Measurements from ENCODE around the gene ANKRD11.

The ANKRD11 gene

DNA sequence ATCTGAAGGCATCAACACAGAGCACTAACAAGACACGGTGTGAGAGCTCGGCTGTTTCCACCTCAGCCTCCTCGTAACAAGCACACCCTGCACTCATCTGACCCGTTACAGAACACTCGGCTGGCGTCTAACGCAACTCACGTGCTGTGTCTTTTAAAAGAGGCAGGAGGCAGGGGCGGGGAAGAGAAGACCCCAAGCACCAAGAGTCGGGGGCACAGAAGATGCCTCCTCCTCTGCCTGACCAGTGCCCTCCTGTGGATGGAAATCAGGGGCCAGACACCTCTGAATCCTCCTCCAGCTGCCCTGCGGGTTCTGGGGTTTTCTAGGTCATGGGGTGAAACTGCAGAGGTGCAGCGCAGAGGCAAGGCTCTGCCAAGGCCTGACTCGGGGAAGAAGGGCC, 198.6 kb downstream of the ANKRD11 start:
- DNase-seq = no peak

DNA sequence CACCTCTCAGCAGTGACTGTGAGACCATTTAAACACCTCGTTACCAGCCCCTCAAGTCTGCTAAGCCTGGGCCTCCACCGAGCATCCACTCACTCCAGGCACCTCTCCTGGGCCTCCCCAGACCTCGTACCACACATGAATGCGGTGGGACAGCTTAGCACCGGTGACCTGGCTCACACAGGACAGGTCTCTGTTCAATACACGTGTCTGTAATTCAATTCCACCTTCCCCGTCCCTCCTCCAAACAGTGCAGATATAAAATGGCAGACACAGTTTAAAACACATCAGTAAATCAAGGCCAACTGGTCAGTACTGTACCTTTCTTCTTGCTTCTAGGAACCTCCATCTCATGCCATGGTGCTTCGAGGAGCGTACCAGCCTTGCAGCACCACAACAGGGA, 199.0 kb downstream of the ANKRD11 start:
- no peak for DNase-seq

DNA sequence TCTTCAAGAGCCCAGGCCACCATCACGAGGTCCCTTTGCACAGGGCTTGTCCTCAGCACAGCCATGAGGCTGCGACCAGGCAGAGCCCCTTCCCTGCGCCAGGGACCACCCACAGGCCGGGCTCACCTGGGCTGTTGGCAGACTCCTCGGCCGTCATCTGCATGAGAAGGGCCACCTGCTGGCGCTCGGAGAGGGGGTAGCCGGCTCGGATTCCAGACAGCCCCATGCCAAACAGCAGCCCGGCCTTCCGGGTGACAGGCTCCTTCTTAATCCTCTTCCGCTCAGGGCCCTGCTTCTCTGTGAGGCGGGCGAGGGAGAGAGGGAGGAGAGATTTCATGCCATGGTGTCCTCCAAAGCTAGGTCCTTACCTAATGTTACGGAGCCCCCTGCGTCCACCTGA, 199.5 kb downstream of the ANKRD11 start:
- DNase-seq = no peak

DNA sequence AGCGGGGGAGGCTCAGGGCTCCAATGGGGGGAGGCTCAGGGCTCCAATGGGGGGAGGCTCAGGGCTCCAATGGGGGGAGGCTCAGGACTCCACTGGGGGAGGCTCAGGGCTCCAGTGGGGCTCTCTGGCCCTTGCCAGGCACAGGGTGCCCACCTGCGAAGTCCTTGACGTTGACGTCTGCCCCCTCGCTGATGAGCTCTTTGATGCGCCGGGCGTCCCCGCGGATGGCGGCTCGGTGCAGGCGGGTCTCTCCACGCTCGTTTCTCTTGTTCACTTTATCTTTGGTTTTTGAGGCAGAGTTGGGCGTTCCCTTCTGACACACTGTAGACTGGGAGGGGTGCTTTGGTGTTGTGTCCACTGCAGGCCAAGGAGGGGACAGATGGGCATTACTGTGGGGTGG, 199.9 kb downstream of the ANKRD11 start:
- DNase-seq = no peak

DNA sequence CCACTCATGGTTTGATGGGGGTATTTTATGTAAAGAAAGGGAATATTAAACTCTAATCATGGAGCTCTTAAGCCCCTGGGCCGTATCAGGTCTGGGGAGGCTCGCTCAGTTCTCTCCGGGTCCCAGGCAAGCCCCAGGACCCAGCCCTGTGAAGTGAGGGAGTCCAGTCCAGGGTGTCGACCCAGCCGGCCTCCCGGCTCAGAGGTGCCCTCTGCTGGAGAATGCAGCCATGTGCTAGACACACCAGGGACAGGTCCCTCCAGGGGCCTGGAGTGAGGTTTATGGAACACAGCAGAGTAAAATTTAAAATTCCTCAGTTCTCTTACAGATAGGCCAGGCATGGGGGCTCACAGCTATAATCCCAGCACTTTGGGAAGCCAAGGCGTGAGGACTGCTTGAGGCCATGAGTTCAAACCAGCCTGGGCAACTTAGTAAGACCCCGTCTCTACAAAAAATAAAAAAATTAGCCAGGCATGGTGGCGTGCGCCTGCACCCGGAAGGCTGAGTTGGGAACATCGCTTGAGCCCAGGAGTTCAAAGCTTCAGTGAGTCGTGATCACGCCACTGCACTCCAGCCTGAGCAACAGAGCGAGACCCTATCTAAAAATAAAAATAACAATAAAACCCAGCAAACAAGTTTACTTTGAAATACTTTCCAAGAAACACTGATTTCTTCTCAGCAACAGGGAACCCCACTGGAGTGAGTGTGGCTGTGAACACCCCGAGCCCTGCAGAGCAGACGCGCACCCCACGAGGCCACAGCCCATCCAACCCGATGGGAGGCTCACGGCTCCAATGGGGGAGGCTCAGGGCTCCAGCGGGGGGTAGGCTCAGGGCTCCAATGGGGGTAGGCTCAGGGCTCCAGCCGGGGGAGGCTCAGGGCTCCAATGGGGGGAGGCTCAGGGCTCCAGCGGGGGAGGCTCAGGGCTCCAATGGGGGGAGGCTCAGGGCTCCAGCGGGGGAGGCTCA, 200.6 kb downstream of the ANKRD11 start:
- peak in 1 of 2 experiments; percentile 3 for DNase-seq

DNA sequence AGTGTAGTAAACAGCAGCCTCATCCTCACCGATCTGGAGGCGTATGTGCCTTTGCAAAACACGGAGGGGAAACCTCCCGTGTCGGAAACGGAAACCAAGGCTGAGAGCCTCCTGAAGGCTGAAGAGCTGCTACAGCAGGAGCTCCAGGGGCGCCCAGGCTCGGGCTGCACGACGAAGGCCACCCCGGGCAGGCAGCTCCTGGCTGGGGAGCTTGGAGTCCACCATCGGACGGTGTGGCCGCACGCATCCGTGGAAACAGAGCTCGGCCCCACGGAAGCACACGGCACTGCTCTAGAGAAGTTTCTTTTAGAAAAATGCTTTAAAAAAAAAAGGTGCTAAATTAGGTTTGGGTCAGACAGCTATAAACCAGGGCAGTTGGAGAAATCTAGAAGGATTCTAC, 201.4 kb downstream of the ANKRD11 start:
- DNase-seq = no peak

DNA sequence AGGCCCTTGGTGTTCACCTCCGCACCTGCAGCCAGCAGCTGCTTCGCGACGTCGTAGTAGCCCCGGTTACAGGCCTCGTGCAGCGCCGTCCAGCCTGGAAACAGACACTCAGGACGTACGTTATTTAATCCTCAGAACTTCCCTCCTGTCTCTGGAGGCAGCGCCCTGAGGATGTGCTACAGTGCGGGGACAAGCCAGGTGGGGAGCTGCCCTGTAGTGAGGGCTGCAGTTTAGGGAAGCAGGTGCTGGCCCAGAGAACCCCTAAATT, 201.8 kb downstream of the ANKRD11 start:
- DNase-seq = no peak

DNA sequence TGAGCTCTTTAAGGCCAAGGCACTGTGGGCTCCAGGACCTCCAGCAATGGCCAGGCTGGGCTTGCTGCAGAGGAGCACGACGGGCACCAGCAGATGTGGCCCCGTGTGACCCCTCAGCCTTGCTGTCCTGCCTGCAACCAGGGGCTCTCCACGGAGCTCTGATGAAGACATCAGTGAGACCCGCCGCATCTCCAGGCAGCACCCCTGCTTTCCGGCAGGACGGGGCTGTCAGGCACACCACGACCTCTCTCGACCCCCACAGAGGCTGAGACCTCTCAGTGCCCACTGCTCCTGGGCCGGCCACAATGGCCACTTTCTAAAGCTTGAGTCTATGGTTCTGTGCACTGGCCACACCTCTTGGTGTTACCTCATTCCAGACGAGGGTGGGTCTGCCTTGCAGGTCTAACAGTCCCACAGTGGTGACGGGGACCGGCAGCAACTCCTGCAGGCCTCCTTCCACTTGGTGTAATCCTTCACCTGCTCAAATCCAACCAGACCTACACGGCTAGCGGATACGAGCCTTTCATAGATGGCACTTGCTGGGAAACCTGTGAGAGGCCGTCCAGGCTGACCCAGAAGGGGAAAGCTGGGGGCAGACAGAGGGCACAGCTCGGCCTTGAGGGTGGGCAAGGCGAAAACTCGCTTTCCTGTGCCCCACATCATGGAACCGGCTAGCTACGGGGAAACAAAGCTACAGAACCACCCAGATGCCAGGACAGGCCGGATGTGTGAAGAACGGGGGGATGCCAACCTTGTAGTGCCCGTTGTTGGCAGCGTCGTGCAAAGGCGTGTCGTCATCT, 202.4 kb downstream of the ANKRD11 start:
- DNase-seq = no peak

DNA sequence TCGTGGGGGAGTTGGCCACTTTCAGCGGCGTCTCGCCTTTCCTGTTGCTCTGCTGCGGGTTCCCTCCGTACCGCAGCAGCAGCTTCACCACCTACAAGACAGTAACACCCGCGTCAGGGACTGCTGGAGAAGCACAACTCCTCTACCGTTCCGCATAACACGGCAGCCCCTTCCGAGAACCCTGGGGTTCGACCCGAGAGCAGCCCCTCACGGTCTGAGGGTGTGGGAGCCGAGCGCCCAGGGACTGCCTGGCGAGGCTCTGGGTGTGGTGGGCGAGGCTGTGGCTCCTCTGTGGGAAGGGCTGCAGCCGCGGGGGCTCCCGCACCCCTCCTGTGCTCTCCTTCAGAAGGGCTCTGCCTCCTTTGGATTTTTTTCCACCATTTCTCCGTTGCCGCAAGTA, 204.3 kb downstream of the ANKRD11 start:
- DNase-seq = no peak

DNA sequence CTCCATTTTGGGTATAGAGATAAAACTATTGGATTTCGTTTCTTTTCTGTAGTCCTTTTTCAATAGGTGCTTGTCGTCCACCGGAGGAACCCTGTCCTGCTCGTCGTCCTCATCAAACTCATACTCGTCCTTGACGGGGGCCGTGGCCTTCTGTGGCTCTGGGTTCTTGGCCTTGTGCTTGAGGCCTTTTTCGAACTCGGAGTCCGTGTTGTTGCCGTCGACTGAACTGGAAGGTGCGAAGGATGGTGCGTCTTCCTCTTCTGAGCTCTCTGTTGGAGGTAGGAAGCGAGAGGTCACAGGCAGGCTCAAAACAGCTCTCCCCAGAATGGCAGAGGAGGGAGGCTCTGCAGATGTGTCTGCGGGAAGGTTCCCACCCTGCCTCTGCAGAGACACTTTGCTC, 205.0 kb downstream of the ANKRD11 start:
- DNase-seq = no peak

DNA sequence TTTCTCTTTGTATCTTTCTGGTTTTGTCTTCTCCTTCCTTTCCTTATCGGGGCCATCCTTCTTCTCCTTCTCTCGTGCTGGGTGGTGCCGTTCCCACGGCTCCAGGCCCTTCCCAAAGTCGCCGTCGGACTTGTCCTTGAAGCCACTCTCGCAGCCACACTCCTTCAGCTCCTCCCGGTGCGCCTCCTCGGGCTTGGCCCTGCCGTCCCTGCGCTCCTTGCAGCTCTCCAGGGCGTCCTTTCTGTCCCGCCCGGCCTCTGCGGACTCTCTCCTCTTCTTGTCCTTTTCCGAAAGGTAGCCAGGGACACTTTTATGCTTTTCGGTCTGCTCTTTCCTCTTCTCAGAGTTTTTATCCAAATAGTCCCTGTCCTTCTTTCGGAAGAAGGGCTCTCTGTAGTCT, 206.9 kb downstream of the ANKRD11 start:
- DNase-seq = no peak

DNA sequence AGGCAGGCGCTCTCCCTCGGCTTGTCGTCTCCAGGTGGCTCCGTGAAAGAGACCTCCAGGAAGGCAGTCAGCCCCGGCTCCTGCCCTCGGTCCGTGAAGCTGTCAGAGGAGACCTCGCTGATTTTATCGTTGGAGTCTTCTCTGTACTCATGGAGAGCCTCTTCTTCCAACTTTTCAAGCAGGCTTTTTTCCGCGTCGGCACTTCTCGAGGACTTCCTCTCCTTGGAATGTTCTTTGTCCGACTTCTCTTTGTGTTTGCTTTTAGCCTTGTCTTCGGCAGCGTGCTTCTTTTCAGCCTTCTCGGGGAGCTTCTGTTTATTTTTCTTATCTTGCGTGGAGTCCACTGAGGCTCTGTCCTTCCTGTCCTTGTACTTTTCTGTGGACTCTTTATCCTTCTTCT, 207.8 kb downstream of the ANKRD11 start:
- DNase-seq = no peak

DNA sequence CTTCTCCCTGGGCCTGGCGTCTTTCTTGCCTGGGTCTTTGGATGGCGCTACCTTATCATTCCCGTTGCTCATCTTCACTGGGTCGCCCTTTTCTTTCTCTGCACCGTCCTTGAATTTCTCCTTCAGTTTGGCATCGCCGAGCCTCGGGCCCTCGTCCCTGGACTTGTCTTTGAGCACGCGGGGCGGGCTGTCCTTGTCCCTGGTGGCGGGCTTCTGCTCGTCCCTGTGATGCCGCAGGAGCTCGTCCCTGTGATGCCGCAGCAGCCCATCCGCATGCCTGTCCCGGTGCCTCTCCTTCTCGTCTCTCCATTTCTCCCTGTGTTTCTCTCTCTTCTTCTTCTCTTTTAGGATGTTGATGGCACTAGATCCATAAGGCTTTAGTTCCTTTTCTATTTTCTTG, 208.5 kb downstream of the ANKRD11 start:
- no peak for DNase-seq

DNA sequence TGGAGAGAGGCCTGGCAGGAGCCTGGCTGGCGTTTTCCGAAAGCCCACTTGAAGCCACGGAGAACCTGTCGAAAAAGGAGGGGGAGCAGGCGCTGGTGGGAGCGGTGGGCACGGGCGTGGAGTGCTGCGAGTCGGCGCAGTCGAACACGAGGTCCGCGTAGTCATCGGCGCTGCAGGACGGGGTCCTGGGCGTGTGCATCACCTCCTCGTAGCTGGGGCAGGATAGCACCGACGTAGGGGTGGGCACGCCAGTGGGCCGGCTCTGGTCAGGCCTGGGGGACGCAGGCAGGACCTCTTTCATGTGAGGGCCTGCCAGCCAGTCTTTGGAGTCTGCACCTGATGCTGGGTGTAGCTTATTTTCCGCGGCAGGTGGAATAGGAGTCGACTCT, 209.2 kb downstream of the ANKRD11 start:
- no peak for DNase-seq

DNA sequence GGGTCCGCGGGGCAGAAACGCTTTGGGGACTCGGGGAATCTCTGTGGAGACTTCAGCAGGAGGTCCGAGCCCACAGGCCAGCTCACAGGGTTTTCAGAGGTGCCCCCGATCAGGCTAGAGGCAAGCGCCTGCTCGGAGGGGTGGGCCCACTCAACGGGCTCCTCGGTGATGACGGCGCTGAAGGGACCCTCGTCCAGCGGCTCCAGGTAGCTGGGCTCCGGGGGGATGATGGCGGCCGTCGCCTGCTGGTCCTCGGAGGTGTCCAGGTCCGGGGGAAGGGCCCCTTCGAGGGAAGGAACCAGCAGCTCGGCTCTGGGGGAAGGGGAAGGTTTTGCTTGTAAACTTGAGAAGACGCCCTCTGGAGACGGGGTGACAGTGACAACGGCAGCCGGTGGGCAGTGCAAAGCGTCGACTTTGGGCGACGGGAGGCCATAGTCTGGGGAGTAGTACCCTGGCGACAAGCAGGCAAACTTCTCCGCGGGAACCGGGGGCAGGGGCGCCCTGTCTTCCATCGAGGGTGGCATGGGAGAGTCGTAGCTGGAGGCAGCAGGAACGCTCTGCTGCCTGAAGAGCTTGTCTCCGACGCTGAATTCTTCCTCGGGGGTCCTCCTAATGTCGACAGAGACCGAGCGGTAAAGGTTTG, 209.7 kb downstream of the ANKRD11 start:
- no peak for DNase-seq

DNA sequence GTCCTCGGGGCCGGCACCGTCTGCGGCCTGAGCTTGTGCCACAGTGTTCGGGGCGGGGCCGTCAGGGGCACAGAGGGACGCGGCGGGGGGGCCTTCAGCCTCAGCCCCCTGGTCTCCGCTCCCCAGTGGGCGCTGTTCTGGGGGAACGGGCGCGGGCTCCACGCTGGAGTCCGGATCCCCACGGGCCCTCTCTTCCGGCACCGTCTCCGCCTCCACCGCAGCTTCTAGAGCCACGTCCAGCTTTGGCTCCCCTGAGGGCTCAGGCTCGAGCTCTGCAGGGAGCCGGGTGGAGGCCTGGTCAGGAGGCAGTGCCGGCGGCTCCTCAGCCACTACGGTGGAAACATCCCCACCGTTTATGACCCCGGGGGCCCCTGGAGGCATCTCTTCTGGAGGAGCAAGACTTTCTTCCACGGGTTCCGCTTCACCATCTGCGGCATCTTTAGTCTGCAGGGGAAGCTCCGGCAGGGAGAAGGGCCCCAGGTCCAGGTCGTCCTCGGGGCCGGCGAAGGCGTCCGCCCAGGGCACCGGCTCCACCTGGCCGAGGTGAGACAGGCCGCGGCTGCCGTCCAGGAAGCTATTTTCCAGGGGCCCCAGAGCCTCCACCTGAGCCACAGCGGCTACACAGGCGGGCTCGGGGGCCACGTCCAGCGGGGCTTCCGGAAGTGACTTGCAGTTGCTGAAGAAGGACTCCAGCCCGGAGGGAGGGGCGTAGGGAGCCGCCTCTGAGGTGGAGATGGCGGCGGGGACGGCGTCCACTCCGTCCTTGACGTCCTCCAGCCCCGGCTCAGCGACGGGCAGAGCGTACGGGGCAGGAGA, 210.5 kb downstream of the ANKRD11 start:
- DNase-seq = no peak

DNA sequence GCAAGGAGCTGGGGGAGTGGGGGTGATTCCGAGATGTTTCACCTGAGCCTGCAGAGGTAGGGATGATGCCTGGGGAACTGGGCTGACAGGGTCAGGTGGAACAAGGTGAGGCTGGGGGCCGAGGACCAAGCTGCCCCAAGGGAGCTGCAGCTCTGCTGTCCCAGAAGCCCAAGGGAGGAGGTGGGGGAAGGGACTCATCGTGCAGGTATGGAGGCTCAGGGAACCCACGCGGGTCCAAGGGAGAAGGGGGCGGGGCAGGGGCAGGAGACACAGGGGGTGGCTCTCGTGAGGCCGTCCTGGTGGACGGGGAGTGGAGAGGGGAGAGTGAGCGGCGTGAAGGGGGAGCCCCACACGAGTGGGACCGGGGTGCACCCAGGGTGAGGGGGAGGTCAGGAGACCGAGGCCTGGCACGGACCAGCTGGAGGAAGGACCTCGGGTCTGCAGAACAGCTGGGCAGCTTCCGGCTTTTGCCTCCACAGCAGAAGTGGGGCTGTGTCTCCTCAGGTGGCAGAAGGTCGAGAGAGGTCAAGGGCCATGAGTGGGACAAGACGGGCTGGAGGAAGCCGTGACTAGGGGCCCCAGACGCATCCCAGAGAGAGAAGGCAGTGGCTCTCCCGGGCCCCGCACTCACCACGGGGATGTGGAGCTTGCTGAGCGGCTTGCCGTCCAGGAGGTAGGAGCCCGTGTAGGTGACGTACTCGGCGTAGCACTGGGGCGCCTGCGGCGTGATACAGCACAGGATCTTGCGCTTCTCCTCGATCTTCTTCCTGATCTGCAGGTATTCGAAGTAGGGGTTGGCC, 211.7 kb downstream of the ANKRD11 start:
- no peak for DNase-seq

DNA sequence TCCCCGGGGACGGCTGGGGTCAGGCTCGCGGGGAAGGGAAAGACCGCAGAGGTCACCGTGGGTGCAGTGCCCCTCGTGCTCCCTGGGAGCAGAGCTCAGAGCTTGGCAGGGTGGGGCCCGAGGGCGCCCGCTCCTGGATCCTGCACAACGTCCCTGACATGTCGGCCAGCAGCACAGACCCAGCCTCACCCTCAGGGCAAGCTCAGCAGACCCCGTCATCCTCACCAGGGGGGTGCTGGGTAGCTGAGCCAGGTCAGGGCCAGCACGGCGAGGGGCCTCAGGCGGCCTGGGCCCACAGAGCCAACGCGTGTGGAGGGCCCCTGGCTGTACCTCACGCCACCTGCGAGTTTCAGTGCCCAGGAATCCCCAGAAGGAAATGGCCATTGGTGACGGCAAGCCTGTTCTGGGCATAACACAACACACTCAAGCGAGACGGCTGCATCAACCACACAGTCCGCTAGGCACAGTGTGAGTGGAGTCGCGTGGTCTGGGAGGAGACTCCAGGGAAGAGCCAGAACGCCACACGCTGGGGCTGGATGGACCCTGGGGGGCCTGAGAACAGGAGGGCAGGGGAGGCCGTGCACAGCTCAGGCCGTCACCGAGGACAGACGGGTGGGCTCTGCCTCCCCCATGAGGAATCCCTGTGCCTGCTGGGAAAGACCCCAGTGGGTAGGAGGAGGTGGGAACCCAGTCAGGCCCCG, 212.6 kb downstream of the ANKRD11 start:
- no peak for DNase-seq

DNA sequence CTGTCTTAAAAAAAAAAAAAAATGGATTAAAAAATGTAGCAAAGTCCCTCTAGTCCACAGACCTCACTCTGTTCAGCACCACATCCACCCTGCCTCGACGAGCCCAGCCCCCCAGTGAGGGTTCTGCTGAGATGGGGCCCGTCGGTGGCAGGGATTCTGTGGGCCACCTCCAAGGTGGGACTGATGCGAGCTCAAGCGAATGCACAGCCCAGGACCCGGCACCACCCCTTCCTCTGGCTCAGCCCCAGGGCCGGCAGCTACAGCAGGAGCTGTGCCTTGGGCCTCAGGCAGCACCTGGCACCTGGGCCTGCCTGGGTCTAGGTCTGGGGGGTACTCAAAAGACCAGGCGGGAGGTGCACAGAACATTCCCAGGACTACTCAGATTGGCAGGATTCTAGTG, 213.3 kb downstream of the ANKRD11 start:
- no peak for DNase-seq

DNA sequence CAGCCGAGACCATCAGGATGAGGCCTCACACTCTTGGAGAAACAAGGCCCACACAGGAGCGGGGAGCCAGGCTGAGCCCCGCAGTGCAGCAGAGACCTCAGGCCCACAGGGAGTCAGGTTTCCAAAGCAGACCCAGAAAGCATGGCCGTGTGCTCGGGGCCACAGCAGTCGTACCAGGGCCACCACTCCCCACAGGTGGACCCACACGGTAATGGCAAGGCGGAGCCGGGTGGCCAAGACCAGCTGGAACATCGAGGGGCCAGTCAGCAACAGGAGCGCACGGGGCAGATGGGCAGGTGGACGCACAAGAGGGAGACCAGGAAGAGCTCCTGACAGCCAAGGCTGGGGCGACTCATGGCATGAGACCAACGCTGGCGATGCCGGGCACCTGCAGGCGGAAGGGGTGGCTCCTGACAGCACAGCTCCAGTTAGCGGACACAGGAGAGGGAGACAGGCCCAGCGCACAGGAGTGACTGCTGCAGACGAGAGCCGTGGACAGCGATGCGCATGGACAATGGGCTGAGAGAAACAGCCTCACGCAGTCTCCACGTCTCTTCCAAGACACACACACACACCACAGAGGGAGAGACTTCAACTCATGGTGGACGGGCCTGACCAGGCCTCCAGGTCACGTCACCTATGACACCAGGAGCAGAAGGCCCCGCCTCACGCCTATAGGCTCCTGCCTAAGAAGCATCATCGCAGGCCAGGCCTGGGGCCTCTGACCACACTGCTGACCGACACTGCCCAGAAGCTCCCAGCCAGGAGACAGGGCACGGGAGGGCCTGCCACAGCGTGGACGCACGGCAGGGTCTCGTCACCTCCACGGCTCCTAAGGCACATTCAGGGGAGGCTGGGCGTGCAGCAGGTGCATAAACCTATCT, 214.3 kb downstream of the ANKRD11 start:
- DNase-seq = no peak

DNA sequence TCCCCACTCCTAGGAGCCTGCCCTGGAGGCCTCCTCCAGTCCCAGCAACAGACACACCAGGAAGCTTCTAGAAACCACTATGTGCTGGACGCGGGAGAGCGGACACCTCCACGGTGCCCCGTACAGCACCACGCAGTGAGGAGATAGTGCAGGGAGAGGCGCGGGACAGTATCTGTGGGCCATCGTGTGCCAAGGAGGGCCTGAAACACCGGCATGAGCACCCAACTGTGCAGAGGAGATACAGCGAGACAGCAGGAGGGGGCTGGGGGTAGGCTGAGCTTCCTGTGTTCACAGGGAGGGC, 215.1 kb downstream of the ANKRD11 start:
- no peak for DNase-seq

All from NCI-H187 (cell line).